HEK293 (cell line): ENCODE data around the gene C1QTNF1.

Experiments used
- CTCF ChIA-PET: fragments of 350-600 bp; formaldehyde crosslinking; extraction: SDS; loops from one replicate; lab custom pipeline; 2021; ENCODE audit warnings: antibody characterized with exemption; lab: Yijun Ruan, JAX
- POLR2A ChIA-PET: fragments of 300-600 bp; formaldehyde crosslinking; extraction: SDS; loops from one replicate; lab custom pipeline; 2020; ENCODE audit warnings: antibody characterized with exemption, inconsistent platforms; lab: Yijun Ruan, JAX
- H3K27ac ChIP-seq: fragments of 200-500 bp; sonication (Bioruptor generic); 2 replicates; pipeline ENCODE4 v1.5.1; 2014; ENCODE audit warnings: low read depth, low read length, control low read depth, inconsistent platforms; ENCODE audit errors: extremely low read depth
- H3K36me3 ChIP-seq, 2 experiments: fragments of 200-500 bp in 1 of 2; sonication (Bioruptor generic) in 1 of 2; 1 replicate in 1 of 2; 2 replicates in 1 of 2; pipeline ENCODE4 v1.5.1; 2014 to 2017; ENCODE audit warnings: inconsistent platforms in 2 of 2, low read length in 2 of 2; ENCODE audit not compliant: control insufficient read depth in 2 of 2, insufficient read depth in 1 of 2
- H3K4me1 ChIP-seq: fragments of 200-500 bp; sonication (Bioruptor generic); 2 replicates; pipeline ENCODE4 v1.5.1; 2014; ENCODE audit warnings: mild to moderate bottlenecking, low read length, inconsistent platforms; ENCODE audit not compliant: control insufficient read depth, insufficient read depth
- H3K4me3 ChIP-seq: 2 replicates; pipeline ENCODE4 v1.5.1; 2011; ENCODE audit warnings: low read depth, mild to moderate bottlenecking, control low read depth, low read length, moderate library complexity
- H3K9me3 ChIP-seq: fragments of 200-500 bp; sonication (Bioruptor generic); 2 replicates; pipeline ENCODE4 v1.5.1; 2014; ENCODE audit warnings: low read depth, low read length, inconsistent platforms; ENCODE audit not compliant: control insufficient read depth, insufficient read depth
- CTCF ChIP-seq: fragments of 450-650 bp; formaldehyde crosslinking; IDR thresholded peaks from 2 replicates; pipeline ENCODE4 v1.5.1; 2016; ENCODE audit warnings: missing biosample characterization, missing genetic modification characterization
- FEZF1 ChIP-seq: fragments of 450-650 bp; formaldehyde crosslinking; IDR thresholded peaks from 2 replicates; pipeline ENCODE4 v1.5.1; 2016; ENCODE audit warnings: missing biosample characterization, missing genetic modification characterization
- KLF8 ChIP-seq: fragments of 450-650 bp; formaldehyde crosslinking; IDR thresholded peaks from 2 replicates; pipeline ENCODE4 v1.5.1; 2016; ENCODE audit warnings: missing biosample characterization, missing genetic modification characterization
- ZNF112 ChIP-seq: fragments of 450-650 bp; formaldehyde crosslinking; IDR thresholded peaks from 2 replicates; pipeline ENCODE4 v1.5.0; 2017; ENCODE audit warnings: missing biosample characterization, missing genetic modification characterization
- ZNF169 ChIP-seq: fragments of 450-650 bp; formaldehyde crosslinking; IDR thresholded peaks from 2 replicates; pipeline ENCODE4 v1.5.1; 2016; ENCODE audit warnings: missing biosample characterization, missing genetic modification characterization
- ZNF214 ChIP-seq: fragments of 450-650 bp; formaldehyde crosslinking; IDR thresholded peaks from 2 replicates; pipeline ENCODE4 v1.5.1; 2017; ENCODE audit warnings: missing biosample characterization, mild to moderate bottlenecking, missing genetic modification characterization, borderline replicate concordance
- ZNF248 ChIP-seq: fragments of 450-650 bp; formaldehyde crosslinking; IDR thresholded peaks from 2 replicates; pipeline ENCODE4 v1.5.1; 2017; ENCODE audit warnings: missing biosample characterization, missing genetic modification characterization
- ZNF341 ChIP-seq: fragments of 450-650 bp; formaldehyde crosslinking; IDR thresholded peaks from 2 replicates; pipeline ENCODE4; 2016; ENCODE audit warnings: low read depth, missing biosample characterization, missing genetic modification characterization
- ZNF404 ChIP-seq: fragments of 450-650 bp; formaldehyde crosslinking; IDR thresholded peaks from 2 replicates; pipeline ENCODE4 v1.5.1; 2017; ENCODE audit warnings: missing biosample characterization, missing genetic modification characterization
- ZNF488 ChIP-seq: fragments of 450-650 bp; formaldehyde crosslinking; IDR thresholded peaks from 2 replicates; pipeline ENCODE4 v1.5.1; 2016; ENCODE audit warnings: missing biosample characterization, missing genetic modification characterization
- ZNF530 ChIP-seq: fragments of 450-650 bp; formaldehyde crosslinking; IDR thresholded peaks from 2 replicates; pipeline ENCODE4 v1.5.1; 2016; ENCODE audit warnings: low read depth, missing biosample characterization, missing genetic modification characterization
- ZNF561 ChIP-seq: fragments of 450-650 bp; IDR thresholded peaks from 2 replicates; pipeline ENCODE4 v1.5.1; 2018; ENCODE audit warnings: missing biosample characterization, missing genetic modification characterization, borderline replicate concordance
- ZNF571 ChIP-seq: fragments of 450-650 bp; formaldehyde crosslinking; IDR thresholded peaks from 2 replicates; pipeline ENCODE4 v1.5.0; 2017; ENCODE audit warnings: missing biosample characterization, missing genetic modification characterization
- ZNF645 ChIP-seq: fragments of 450-650 bp; formaldehyde crosslinking; IDR thresholded peaks from 2 replicates; pipeline ENCODE4; 2016; ENCODE audit warnings: missing biosample characterization, missing genetic modification characterization
- ZNF658 ChIP-seq: fragments of 450-650 bp; formaldehyde crosslinking; IDR thresholded peaks from 2 replicates; pipeline ENCODE4; 2016; ENCODE audit warnings: missing biosample characterization, missing genetic modification characterization
- ZNF76 ChIP-seq: fragments of 450-650 bp; formaldehyde crosslinking; IDR thresholded peaks from 2 replicates; pipeline ENCODE4; 2016; ENCODE audit warnings: low read depth, missing biosample characterization, missing genetic modification characterization, borderline replicate concordance
- ZNF792 ChIP-seq: fragments of 450-650 bp; formaldehyde crosslinking; IDR thresholded peaks from 2 replicates; pipeline ENCODE4 v1.5.1; 2016; ENCODE audit warnings: missing biosample characterization, missing genetic modification characterization
- ZSCAN18 ChIP-seq: fragments of 450-650 bp; formaldehyde crosslinking; IDR thresholded peaks from 2 replicates; pipeline ENCODE4 v1.5.1; 2016; ENCODE audit warnings: missing biosample characterization, missing genetic modification characterization

The C1QTNF1 gene

GRCh38 chr17:79072544-79072943, 48.6 kb downstream of the C1QTNF1 start (continued):
- no peak for TF ChIP-seq ZNF530 (tag by site-specific recombination)
- TF ChIP-seq ZNF248 (tag by site-specific recombination) = no peak
- TF ChIP-seq FEZF1 (tag by site-specific recombination) = no peak
- no peak for TF ChIP-seq ZNF112 (tag by site-specific recombination)
- no peak for TF ChIP-seq ZNF658 (tag by site-specific recombination)
- no peak for TF ChIP-seq ZNF76 (tag by site-specific recombination)
- TF ChIP-seq ZNF404 (tag by site-specific recombination) = no peak
- TF ChIP-seq, all 188 proteins: peak for 0

- Histone ChIP-seq H3K27ac (no peak overlapping the region), H3K4me3 (no peak overlapping the region), H3K36me3 (peaks cover 9 to 10% of the 10 kb centered on the region in 2 experiments), H3K4me1 (peaks cover 4% of the 10 kb centered on the region; the same call in 1 of the 2 replicates), H3K9me3 (no peaks in the 10 kb centered on the region)
- POLR2A ChIA-PET = interaction anchor here (0.7 to 1.3 kb wide), 2 partner anchors 13 to 25 kb away, joined by 3 to 5 read pairs; no protein-coding TSS in a partner anchor
- TF ChIP-seq ZNF169 (tag by site-specific recombination) (no peak), ZSCAN18 (tag by site-specific recombination) (no peak), ZNF571 (tag by site-specific recombination) (no peak), ZNF214 (tag by site-specific recombination) (no peak), ZNF792 (tag by site-specific recombination) (no peak), ZNF645 (tag by site-specific recombination) (no peak), CTCF (tag by site-specific recombination) (no peak), ZNF341 (tag by site-specific recombination) (no peak), ZNF488 (tag by site-specific recombination) (no peak), KLF8 (tag by site-specific recombination) (no peak), ZNF561 (tag by site-specific recombination) (no peak)
- CTCF ChIA-PET = interaction anchor here (0.6 to 2.9 kb wide), 11 partner anchors 8 to 320 kb away, joined by 3 to 21 read pairs (median 5); no protein-coding TSS in a partner anchor
These were observed 49.2 kb downstream of the C1QTNF1 start for GRCh38 chr17:79073016-79073705.
